ENCODE measurements around the gene TPI1. TPM values are rescaled to one million over a fixed set of nuclear protein-coding genes. Genes with fewer than 3 reads are reported as not detected.
"Not testable (repeated sequence)": the region's sequence is repeated elsewhere in the genome, so short reads cannot be mapped to it uniquely, and the experiment has no call there.

TPI1 gene
- total RNA-seq, 4 donors from 2014 or later, result 363 to 700 (median 468) TPM

DNA sequence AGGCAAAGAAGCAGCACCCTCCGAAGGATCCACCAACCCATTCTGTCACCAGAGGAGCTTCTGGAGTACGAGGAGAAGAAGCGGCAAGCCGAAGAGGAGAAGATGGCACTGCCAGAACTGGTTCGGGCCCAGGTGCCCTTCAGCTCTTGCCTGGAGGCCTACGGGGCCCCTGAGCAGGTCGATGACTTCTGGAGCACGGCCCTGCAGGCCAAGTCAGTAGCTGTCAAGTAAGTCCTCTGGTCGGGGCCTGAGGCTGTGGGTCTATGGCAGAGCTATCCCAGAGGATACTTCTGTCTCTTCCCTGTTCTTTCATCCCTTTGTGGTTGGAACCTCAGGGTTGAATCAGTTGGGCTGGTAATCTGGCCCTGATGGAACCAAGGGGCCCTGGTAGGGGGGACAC lies 5.9 kb upstream of the TPI1 start:
- H3K27me3 ChIP-seq, result no peaks in the 10 kb centered on the region
- no peak for TF ChIP-seq POLR2A (IDR thresholded peaks at IDR 0.05)
- TF ChIP-seq, protein P1, sequence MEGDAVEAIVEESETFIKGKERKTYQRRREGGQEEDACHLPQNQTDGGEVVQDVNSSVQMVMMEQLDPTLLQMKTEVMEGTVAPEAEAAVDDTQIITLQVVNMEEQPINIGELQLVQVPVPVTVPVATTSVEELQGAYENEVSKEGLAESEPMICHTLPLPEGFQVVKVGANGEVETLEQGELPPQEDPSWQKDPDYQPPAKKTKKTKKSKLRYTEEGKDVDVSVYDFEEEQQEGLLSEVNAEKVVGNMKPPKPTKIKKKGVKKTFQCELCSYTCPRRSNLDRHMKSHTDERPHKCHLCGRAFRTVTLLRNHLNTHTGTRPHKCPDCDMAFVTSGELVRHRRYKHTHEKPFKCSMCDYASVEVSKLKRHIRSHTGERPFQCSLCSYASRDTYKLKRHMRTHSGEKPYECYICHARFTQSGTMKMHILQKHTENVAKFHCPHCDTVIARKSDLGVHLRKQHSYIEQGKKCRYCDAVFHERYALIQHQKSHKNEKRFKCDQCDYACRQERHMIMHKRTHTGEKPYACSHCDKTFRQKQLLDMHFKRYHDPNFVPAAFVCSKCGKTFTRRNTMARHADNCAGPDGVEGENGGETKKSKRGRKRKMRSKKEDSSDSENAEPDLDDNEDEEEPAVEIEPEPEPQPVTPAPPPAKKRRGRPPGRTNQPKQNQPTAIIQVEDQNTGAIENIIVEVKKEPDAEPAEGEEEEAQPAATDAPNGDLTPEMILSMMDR (IDR thresholded peaks at IDR 0.05), result no peak
- DNase-seq, result no peak
- no peak overlapping the region for H3K27ac ChIP-seq
- H3K4me3 ChIP-seq (replicated peaks in 1 of 3), result no peak overlapping the region
- peaks cover 67 to 81% of the 10 kb centered on the region in 2 donors for H3K36me3 ChIP-seq
- 97% methylated on average over 8 of the region's 9 CpGs for WGBS, 2 donors
- intact Hi-C loops (cut with DNase I), result no loop called here
- H3K4me1 ChIP-seq, result no peaks in the 10 kb centered on the region
- no peaks in the 10 kb centered on the region for H3K9me3 ChIP-seq

- Histone ChIP-seq H3K4me1 (peaks cover 4 to 5% of the 10 kb centered on the region in 2 donors), H3K4me3 (replicated peaks in 1 of 3) (no peak overlapping the region), H3K27ac (no peak overlapping the region), H3K27me3 (no peaks in the 10 kb centered on the region), H3K9me3 (no peaks in the 10 kb centered on the region), H3K36me3 (peaks cover 56 to 65% of the 10 kb centered on the region in 2 donors)
- no peak for DNase-seq
- WGBS, 2 donors, result 93 to 95% methylated on average over 11 of the region's 11 CpGs
- intact Hi-C loops (cut with DNase I), result no loop called here
- no peak for TF ChIP-seq POLR2A (IDR thresholded peaks at IDR 0.05)
- TF ChIP-seq, protein P1 (IDR thresholded peaks at IDR 0.05), result no peak
These were observed 4.3 kb upstream of the TPI1 start for GRCh38 chr12:6863033-6863432.

- H3K4me3 ChIP-seq (replicated peaks in 1 of 3), result no peak overlapping the region
- peaks cover 10 to 11% of the 10 kb centered on the region in 2 donors for H3K4me1 ChIP-seq
- H3K9me3 ChIP-seq, result no peaks in the 10 kb centered on the region
- 94 to 100% methylated on average over 8 to 16 of the region's 16 CpGs for WGBS, 2 donors
- TF ChIP-seq, protein P1 (IDR thresholded peaks at IDR 0.05), result no peak
- TF ChIP-seq POLR2A (IDR thresholded peaks at IDR 0.05), result no peak
- intact Hi-C loops (cut with DNase I), result no loop called here
- no peak for DNase-seq
- no peaks in the 10 kb centered on the region for H3K27me3 ChIP-seq
- H3K36me3 ChIP-seq, result peaks cover 48 to 58% of the 10 kb centered on the region in 2 donors
- H3K27ac ChIP-seq, result no peak overlapping the region
These were observed 3.6 kb upstream of the TPI1 start for GRCh38 chr12:6863586-6864321.

GRCh38 chr12:6865307-6865706 lies 2.0 kb upstream of the TPI1 start:
- DNase-seq; intact Hi-C loops (cut with DNase I); H3K9me3 ChIP-seq; H3K27me3 ChIP-seq; H3K27ac ChIP-seq; H3K4me3 ChIP-seq (replicated peaks in 1 of 3): not testable (repeated sequence)
- H3K36me3 ChIP-seq, result peaks cover 49 to 50% of the 10 kb centered on the region in 2 donors
- H3K4me1 ChIP-seq, result peaks cover 16 to 23% of the 10 kb centered on the region in 2 donors
- WGBS, 2 donors, result 88 to 98% methylated on average over 5 of the region's 5 CpGs

GRCh38 chr12:6866163-6866919 lies 990 bp upstream of the TPI1 start:
- intact Hi-C loops (cut with DNase I), result no loop called here
- Histone ChIP-seq H3K27ac (peak overlapping the region in 2 of 3 donors; percentile 84 to 98), H3K9me3 (no peaks in the 10 kb centered on the region), H3K4me1 (peaks cover 17 to 28% of the 10 kb centered on the region in 2 donors), H3K36me3 (peaks cover 42 to 45% of the 10 kb centered on the region in 2 donors), H3K4me3 (replicated peaks in 1 of 3) (peak overlapping the region in 1 of 3 donors; percentile 100), H3K27me3 (no peaks in the 10 kb centered on the region)
- DNase-seq, result no peak
- TF ChIP-seq, protein P1 (IDR thresholded peaks at IDR 0.05), result no peak
- no peak for TF ChIP-seq POLR2A (IDR thresholded peaks at IDR 0.05)
- 77 to 78% methylated on average over 17 to 19 of the region's 19 CpGs for WGBS, 2 donors

Measured in thyroid gland (tissue), 4 donors.